NT2/D1 (cell line): ENCODE results near the gene CUEDC2.

ENCODE experiments used
- DNase-seq: peaks from one replicate; pipeline ENCODE4 v3.0.0-alpha.2; 2011; ENCODE audit warnings: low read depth, low spot score
- H3K27me3 ChIP-seq: 2 replicates; pipeline ENCODE4 v1.6.0; 2011; ENCODE audit warnings: mild to moderate bottlenecking; ENCODE audit not compliant: insufficient read length, insufficient read depth
- H3K36me3 ChIP-seq: 2 replicates; pipeline ENCODE4 v1.6.1; 2011; ENCODE audit warnings: mild to moderate bottlenecking, low read length, mixed read lengths; ENCODE audit not compliant: insufficient read depth, insufficient read length
- H3K4me1 ChIP-seq: 2 replicates; pipeline ENCODE4 v1.5.1; 2011; ENCODE audit not compliant: insufficient read depth, insufficient read length
- H3K4me3 ChIP-seq: 2 replicates; pipeline ENCODE4 v1.5.1; 2011; ENCODE audit warnings: low read depth; ENCODE audit not compliant: insufficient read length
- H3K9ac ChIP-seq: 2 replicates; pipeline ENCODE4 v1.6.0; 2011; ENCODE audit warnings: low read depth; ENCODE audit not compliant: insufficient read length
- H3K9me3 ChIP-seq: 2 replicates; pipeline ENCODE4 v1.5.1; 2011; ENCODE audit warnings: mild to moderate bottlenecking, low read length; ENCODE audit not compliant: insufficient read depth
- SUZ12 ChIP-seq: IDR thresholded peaks from 2 replicates; pipeline ENCODE4 v1.6.1; 2011; ENCODE audit not compliant: insufficient read length, insufficient read depth; ENCODE audit errors: extremely low read depth
- YY1 ChIP-seq: IDR thresholded peaks from 2 replicates; pipeline ENCODE4 v1.6.1; 2011; ENCODE audit not compliant: insufficient read length, insufficient read depth
- ZNF274 ChIP-seq: IDR thresholded peaks from 2 replicates; pipeline ENCODE4 v1.6.1; 2011; ENCODE audit warnings: mild to moderate bottlenecking, low read depth, low read length

CUEDC2 gene

DNA sequence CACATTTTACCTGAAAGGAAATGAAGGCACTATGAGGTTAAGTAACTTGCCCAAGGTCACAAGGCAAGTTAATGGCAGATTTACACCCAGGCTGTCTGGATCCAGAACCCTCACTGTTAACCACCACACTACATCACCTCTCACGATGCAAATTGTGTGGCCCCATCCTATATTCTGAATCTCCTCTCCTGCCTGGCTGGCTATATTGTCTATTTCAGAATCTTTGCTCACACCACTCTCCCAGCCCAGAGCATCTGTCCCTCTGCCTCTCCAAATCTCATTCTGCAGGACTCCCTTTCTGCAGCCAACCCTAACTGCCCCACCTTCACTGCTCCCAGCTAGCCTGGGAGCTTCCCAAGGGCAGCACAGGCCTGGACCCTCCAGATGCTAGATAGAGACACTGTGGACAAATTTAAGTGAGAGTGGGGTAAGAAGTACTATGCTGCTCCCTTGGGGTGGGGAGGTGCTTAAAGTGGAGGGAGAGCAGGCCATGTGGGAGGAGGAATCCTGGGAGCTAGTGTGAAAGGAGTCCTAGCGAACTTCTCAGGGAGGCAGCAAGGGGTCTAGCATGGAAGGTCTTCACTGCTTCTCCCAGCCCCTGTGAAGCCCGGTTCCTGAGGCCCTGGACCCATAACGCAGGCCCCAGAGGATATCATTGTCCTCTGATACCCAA lies 786 bp downstream of the CUEDC2 start:
- DNase-seq: no peak
- TF ChIP-seq SUZ12: no peak
- no peak for TF ChIP-seq YY1
- no peak for TF ChIP-seq ZNF274
- Histone ChIP-seq H3K4me1 (peaks cover 6% of the 10 kb centered on the region), H3K27me3 (peaks cover 33% of the 10 kb centered on the region), H3K4me3 (peak overlapping the region; percentile 85), H3K9ac (peak overlapping the region; percentile 95), H3K9me3 (no peaks in the 10 kb centered on the region), H3K36me3 (no peaks in the 10 kb centered on the region)

DNA sequence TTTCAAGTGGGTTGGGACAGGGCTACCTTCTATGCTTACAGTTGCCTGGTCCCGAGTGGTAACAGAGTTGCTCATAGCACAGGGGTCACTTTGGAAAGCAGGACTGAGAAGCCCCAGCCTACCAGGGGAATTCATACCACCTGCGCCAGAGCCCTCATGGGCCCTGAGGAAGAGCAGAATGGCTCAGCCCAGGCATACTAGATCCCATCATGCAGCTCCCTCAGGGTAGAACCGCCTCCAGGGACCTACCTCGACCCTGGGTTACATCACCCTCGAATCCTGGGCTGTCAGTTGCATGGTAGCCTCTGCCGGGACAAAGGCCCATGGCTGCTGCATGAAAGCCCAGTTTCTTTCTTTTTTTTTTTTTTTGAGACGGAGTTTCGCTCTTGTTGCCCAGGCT lies 2.9 kb downstream of the CUEDC2 start:
- H3K9me3 ChIP-seq: no peaks in the 10 kb centered on the region
- no peak overlapping the region for H3K4me3 ChIP-seq
- TF ChIP-seq SUZ12 (no peak), YY1 (no peak), ZNF274 (no peak)
- H3K9ac ChIP-seq: no peak overlapping the region
- no peak for DNase-seq
- peaks cover 4% of the 10 kb centered on the region for H3K4me1 ChIP-seq
- H3K27me3 ChIP-seq: peaks cover 14% of the 10 kb centered on the region
- peaks cover 5% of the 10 kb centered on the region for H3K36me3 ChIP-seq

DNA sequence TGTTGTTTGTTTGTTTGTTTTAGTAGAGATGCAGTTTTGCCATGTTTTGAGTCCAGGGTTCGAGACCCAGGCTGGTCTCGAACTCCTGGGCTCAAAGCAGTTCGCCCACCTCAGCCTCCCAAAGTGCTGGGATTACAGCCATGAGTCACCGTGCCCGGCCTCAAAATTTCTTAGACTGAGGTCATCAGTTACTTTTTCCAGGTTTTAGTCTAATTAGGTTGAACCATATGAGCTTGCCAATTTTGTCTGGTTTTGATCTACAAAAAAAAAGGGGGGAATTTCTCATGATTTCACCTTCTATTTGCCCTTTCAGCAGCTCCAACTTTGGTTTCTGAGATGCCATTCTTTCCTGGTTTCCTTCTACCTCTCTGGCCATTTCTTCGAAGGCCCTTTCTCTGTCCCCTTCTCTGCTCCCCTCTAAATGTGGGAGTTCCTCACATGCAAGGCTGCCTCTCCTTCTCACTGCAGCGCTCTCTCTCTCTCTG lies 5.5 kb downstream of the CUEDC2 start:
- Histone ChIP-seq H3K36me3 (peaks cover 23% of the 10 kb centered on the region), H3K4me3 (no peak overlapping the region), H3K9me3 (no peaks in the 10 kb centered on the region), H3K4me1 (peaks cover 6% of the 10 kb centered on the region), H3K9ac (no peak overlapping the region), H3K27me3 (no peaks in the 10 kb centered on the region)
- no peak for TF ChIP-seq ZNF274
- no peak for TF ChIP-seq YY1
- TF ChIP-seq SUZ12: no peak
- DNase-seq: no peak

DNA sequence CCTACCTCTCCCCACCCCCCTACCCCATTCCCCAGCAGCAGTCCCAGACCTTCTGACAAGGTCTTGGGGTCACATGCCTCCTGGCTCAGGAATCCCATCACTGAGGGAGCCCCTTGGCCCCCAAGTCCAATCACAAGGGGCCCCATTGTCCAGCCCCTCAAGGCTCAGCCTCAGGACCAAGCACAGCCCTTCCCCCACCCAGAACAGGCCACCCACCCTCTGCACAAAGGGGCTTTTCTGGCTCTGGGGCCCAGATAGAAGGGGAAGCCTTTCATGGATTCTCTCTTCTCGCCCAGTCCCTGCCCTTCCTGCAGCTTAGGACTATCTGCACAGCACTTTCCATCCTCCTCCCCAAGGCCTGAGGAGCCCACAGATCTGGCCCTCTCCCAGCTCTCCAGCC lies 6.9 kb downstream of the CUEDC2 start:
- peaks cover 6% of the 10 kb centered on the region for H3K4me1 ChIP-seq
- H3K27me3 ChIP-seq: no peaks in the 10 kb centered on the region
- H3K9me3 ChIP-seq: no peaks in the 10 kb centered on the region
- no peak overlapping the region for H3K4me3 ChIP-seq
- H3K9ac ChIP-seq: no peak overlapping the region
- no peak for DNase-seq
- TF ChIP-seq YY1 (no peak), SUZ12 (no peak), ZNF274 (no peak)
- H3K36me3 ChIP-seq: peaks cover 23% of the 10 kb centered on the region

DNA sequence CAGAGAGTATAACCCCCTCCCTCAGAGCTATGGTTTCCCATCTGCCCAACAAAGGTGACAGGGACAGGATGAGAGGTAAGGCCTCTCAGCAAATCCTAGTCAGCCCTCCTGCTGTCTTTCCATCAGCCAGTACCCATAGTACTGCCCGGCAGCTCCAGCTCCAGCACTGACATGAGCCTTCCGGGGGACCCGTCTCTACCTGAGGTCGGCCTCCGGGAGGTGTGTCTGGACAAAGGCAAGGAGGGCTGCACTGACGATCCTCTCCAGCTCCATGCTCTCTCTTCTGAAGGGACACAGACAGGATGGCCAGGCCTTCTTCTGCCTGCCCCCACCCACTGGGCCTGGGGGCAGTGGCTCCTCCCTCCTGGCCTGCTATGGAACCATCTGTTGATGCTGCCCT lies 7.5 kb downstream of the CUEDC2 start:
- Histone ChIP-seq H3K4me3 (no peak overlapping the region), H3K9ac (no peak overlapping the region), H3K36me3 (peaks cover 23% of the 10 kb centered on the region), H3K9me3 (no peaks in the 10 kb centered on the region), H3K27me3 (no peaks in the 10 kb centered on the region), H3K4me1 (peaks cover 6% of the 10 kb centered on the region)
- no peak for DNase-seq
- TF ChIP-seq YY1 (no peak), ZNF274 (no peak), SUZ12 (no peak)

DNA sequence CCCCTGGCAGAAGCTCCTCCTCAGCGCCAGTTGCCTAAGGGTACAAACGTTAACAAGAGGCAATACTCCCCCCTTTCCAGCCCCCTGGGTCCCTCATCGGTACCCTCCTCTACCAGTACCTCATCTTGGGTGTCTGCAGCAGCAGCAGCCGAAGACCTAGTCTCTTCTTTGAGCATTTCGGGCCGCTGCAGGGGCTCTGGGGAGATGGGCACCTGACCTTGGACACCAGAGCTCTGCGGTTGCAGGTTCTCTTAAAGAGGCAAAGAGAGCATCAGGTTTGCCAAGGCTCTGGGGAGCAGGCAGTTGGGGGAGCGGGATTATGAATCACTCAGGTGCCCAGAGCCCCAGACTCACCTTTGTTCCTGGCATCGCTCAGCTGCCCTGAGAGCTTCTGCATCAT lies 8.2 kb downstream of the CUEDC2 start:
- Histone ChIP-seq H3K4me3 (no peak overlapping the region), H3K4me1 (peaks cover 6% of the 10 kb centered on the region), H3K36me3 (peaks cover 23% of the 10 kb centered on the region), H3K9ac (no peak overlapping the region), H3K9me3 (no peaks in the 10 kb centered on the region), H3K27me3 (no peaks in the 10 kb centered on the region)
- no peak for DNase-seq
- no peak for TF ChIP-seq SUZ12

DNA sequence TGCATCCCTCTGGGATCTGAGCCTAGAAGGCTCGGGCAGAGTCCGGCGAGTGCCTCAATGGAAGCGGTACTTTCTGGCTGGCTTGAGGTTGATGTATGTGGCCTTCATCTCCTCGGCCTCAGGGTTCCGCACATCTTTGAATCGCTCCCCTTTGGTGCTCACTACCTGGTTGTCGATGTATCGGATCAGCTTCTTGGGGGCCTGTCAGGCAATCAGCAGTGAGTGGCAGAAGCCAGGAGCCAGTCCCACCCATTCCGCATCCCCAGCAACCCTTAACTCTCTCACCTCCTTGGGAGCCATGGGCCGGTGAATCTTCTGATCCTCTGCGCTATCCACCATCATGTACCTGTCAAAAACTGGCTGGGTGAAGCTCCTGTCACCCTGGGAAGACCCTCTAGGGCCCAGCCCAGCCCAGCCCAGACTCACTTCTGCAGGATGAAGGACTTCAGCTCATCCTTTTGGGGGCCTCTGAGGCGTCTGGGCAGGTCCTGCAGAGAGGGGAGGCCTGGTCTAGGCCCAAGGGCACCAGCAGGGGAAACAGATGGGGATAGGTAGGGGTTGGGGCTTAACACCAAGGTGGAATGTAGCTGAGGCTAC lies 8.9 kb downstream of the CUEDC2 start:
- DNase-seq: no peak
- Histone ChIP-seq H3K9ac (no peak overlapping the region), H3K9me3 (no peaks in the 10 kb centered on the region), H3K4me3 (no peak overlapping the region), H3K36me3 (peaks cover 23% of the 10 kb centered on the region), H3K27me3 (no peaks in the 10 kb centered on the region), H3K4me1 (peaks cover 8% of the 10 kb centered on the region)
- no peak for TF ChIP-seq SUZ12
